Measurements from ENCODE around the gene NRAP. TPM values are rescaled to one million over a fixed set of nuclear protein-coding genes. Genes with fewer than 3 reads are reported as not detected.

The NRAP gene
- total RNA-seq, 1 donor from 2014 or later, result not detected

- H3K36me3 Mint-ChIP-seq (ENCODE audit: insufficient read depth), result peaks cover 5% of the 10 kb centered on the region
- H3K9me3 Mint-ChIP-seq (ENCODE audit: low read depth), result no peaks in the 10 kb centered on the region
- peaks cover 14% of the 10 kb centered on the region for H3K4me1 Mint-ChIP-seq (ENCODE audit: low read depth)
- TF ChIP-seq CTCF (IDR thresholded peaks at IDR 0.05; ENCODE audit: unreplicated experiment), result peak; percentile 83
- no peaks in the 10 kb centered on the region for H3K27me3 Mint-ChIP-seq
- no peak overlapping the region for H3K4me3 Mint-ChIP-seq (ENCODE audit: low read depth)
- DNase-seq (ENCODE audit: low spot score, unreplicated experiment), result no peak
- H3K27ac Mint-ChIP-seq, result no peak overlapping the region
These were observed 40.9 kb upstream of the NRAP start for GRCh38 chr10:113704637-113705343.

- DNase-seq (ENCODE audit: low spot score, unreplicated experiment), result no peak
- H3K27me3 Mint-ChIP-seq, result no peaks in the 10 kb centered on the region
- H3K27ac Mint-ChIP-seq, result no peak overlapping the region
- peaks cover 8% of the 10 kb centered on the region for H3K9me3 Mint-ChIP-seq (ENCODE audit: low read depth)
- H3K36me3 Mint-ChIP-seq (ENCODE audit: insufficient read depth), result peaks cover 23% of the 10 kb centered on the region
- no peaks in the 10 kb centered on the region for H3K4me1 Mint-ChIP-seq (ENCODE audit: low read depth)
- H3K4me3 Mint-ChIP-seq (ENCODE audit: low read depth), result no peak overlapping the region
- no peak for TF ChIP-seq CTCF (IDR thresholded peaks at IDR 0.05; ENCODE audit: unreplicated experiment)
These were observed 33.8 kb upstream of the NRAP start for GRCh38 chr10:113697595-113697994.

GRCh38 chr10:113695691-113696090, 31.9 kb upstream of the NRAP start:
- no peak overlapping the region for H3K27ac Mint-ChIP-seq
- H3K9me3 Mint-ChIP-seq (ENCODE audit: low read depth), result peaks cover 8% of the 10 kb centered on the region
- no peak for TF ChIP-seq CTCF (IDR thresholded peaks at IDR 0.05; ENCODE audit: unreplicated experiment)
- H3K36me3 Mint-ChIP-seq (ENCODE audit: insufficient read depth), result peaks cover 19% of the 10 kb centered on the region
- DNase-seq (ENCODE audit: low spot score, unreplicated experiment), result no peak
- H3K4me3 Mint-ChIP-seq (ENCODE audit: low read depth), result no peak overlapping the region
- no peaks in the 10 kb centered on the region for H3K27me3 Mint-ChIP-seq
- H3K4me1 Mint-ChIP-seq (ENCODE audit: low read depth), result no peaks in the 10 kb centered on the region

GRCh38 chr10:113693348-113693747, 29.5 kb upstream of the NRAP start:
- Mint-ChIP-seq H3K36me3 (ENCODE audit: insufficient read depth) (peaks cover 20% of the 10 kb centered on the region), H3K4me3 (ENCODE audit: low read depth) (no peak overlapping the region), H3K27me3 (no peaks in the 10 kb centered on the region), H3K27ac (no peak overlapping the region), H3K4me1 (ENCODE audit: low read depth) (peaks cover 2% of the 10 kb centered on the region), H3K9me3 (ENCODE audit: low read depth) (peaks cover 13% of the 10 kb centered on the region)
- DNase-seq (ENCODE audit: low spot score, unreplicated experiment), result no peak
- TF ChIP-seq CTCF (IDR thresholded peaks at IDR 0.05; ENCODE audit: unreplicated experiment), result no peak

- Mint-ChIP-seq H3K9me3 (ENCODE audit: low read depth) (peaks cover 19% of the 10 kb centered on the region), H3K36me3 (ENCODE audit: insufficient read depth) (peaks cover 24% of the 10 kb centered on the region), H3K27me3 (no peaks in the 10 kb centered on the region), H3K4me3 (ENCODE audit: low read depth) (no peak overlapping the region), H3K4me1 (ENCODE audit: low read depth) (peaks cover 2% of the 10 kb centered on the region), H3K27ac (no peak overlapping the region)
- TF ChIP-seq CTCF (IDR thresholded peaks at IDR 0.05; ENCODE audit: unreplicated experiment), result no peak
- DNase-seq (ENCODE audit: low spot score, unreplicated experiment), result no peak
These were observed 28.4 kb upstream of the NRAP start for GRCh38 chr10:113692271-113692670.

All from progenitor cell of endocrine pancreas (in vitro differentiated cells).